ENCODE measurements around the gene KPRP.

Gene KPRP

DNA sequence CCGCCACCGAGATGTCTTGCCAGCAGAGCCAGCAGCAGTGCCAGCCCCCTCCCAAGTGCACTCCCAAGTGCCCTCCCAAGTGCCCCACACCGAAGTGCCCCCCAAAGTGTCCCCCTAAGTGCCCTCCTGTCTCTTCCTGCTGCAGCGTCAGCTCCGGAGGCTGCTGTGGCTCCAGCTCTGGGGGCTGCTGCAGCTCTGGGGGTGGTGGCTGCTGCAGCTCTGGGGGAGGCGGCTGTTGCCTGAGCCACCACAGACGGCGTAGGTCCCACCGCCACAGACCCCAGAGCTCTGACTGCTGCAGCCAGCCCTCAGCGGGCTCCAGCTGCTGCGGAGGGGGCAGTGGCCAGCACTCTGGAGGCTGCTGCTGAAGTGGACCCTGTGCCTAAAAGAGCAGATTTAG is 18.5 kb downstream of the KPRP start:
- DNase-seq: no peak

DNA sequence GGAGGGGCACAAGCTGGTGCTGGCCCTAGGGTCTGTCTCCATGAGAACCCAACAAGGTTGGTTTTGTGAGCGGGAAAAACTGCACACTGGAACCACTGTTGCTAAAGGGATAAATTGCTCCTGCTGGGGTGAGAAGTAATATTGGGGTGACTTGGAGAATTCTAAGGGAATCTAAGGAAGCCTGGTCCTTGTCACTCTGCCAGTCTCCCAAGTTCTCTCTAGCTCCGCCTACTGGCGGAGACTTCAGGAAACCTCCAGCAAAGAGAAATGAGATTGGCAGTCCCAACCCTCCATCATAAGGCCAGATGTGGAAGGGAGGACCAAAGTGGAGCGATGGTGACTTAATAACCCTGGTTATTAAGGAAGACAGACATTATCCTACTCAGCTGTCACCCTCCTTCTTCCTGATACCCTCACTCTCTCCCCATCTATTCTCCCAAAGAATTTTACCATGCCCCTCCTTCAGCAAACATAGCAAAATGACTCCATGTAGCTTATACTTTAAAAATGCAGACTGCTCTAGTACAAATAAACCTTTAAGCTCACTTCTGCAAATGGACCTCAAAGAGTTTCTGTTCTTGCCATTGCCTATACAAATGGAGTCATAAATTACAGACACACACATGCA is 19.8 kb downstream of the KPRP start:
- no peak for DNase-seq

DNA sequence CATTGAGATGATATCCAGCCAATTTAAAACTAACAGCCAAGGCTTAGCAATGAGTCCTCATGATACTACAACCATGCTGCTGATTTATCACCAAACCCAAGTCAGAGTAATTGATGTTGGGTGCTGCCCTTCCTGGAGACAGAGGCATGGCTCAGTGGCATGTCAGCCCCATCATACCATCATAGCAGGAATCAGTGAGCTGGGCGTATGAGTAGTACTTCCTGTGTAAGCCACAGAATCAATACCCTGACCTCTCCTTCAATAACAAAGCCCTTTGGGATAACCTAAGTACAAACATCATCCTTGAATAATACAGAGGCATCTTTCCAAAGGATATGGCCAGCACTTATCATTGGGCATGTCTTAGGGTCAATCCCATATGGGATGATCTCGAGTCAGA is 25.3 kb downstream of the KPRP start:
- DNase-seq: no peak

DNA sequence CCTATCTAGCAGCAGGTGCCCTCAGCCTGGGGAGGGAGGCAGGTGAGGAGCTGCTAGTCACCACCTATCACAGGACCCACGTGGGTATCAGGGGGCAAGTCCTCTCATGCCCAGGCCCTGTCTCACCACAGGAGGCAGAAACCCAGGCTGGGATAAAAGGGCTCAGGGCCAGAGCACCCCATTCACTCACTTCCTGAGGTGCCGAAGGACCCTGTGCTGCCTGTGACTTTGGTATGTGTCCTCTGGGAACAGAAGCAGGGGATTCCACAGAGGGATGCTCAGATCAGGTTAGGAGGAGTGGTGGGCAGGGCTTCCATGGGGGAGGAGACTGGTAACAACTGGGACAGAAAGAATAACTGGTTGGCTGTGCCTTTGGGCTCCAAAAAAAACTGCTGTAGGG is 28.3 kb downstream of the KPRP start, which contains the start of gene LCE1E:
Gene LCE1E, plus strand, starts transcription at position 181 of the 400 bp plus-strand sequence. CDS start 1,043 bp downstream, outside the sequence.
- no peak for DNase-seq

DNA sequence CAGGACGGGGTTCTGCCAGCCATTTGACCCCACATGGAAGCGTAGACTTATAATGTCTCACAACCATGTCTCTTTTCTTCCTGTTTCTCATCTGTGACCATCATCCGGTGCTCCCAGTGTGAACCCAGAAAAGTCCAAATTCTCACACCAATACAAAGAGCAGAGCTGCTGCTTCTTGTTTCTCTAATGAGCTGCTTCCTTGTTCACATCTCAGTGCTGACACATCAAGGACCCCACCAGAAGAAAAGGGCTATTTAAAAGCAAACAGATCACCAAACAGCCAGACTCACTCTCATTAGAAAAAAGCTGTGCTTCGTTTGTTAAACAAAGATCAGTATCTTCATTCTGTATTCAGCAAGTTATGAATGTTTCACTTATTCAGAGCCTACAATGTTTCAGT is 37.9 kb downstream of the KPRP start:
- DNase-seq: no peak

DNA sequence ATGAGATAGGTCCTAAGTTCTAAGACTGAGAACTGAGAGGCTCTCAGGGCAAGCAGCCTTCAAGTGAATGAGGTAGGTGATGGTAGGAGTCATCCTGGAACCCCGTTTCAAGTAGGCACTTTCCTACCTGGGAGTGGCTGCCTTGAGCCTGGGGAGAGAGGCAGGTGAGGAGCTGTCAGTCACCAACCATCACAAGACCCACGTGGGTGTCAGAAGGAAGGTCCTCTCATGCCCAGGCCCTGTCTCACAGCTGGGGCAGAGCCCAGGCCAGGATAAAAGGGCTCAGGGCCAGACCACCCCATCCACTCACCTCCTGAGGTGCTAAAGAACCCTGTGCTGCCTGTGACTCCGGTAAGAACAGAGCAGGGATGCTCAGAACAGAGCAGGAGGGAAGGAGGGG is 38.6 kb downstream of the KPRP start, which contains the start of gene LCE1D:
Gene LCE1D, plus strand, starts transcription at position 301 of the 400 bp plus-strand sequence. CDS start 1,074 bp downstream, outside the sequence.
- no peak for DNase-seq

DNA sequence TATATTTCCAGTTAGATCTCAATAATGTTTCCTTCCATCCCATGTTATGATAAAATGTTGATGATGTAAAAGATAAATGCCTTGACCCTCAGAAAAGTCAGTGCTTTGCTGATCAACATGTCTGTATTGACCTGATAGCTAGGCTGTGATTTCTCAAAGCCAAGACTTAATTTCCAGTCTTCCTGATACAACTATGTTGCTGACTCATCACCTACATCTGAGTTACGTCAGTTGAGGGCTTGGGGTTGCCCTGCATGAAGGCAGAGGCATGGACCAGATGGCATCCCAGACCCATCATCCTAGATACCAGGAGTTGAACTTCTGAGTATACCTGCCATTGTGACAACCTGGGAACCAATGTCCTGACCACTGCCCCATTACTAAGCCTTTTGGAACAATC is 43.5 kb downstream of the KPRP start:
- DNase-seq: no peak

DNA sequence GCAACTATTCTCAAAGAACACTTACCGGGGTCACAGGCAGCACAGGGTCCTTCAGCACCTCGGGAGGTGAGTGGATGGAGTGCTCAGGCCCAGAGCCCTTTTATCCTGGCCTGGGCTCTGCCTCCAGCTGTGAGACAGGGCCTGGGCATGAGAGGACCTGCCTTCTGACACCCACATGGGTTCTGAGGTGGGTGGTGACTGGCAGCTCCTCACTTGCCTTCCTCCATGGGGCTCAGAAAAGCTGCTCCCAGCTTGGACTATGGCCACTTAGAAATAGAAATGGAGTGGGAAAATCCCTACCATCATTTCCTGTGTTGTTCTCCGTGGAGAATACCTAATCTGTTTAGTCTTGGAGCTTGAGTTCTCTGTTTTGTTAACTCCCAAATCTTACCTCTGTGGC is 48.8 kb downstream of the KPRP start, which contains the start of gene LCE1C:
Gene LCE1C, minus strand, starts transcription at position 76 of the 400 bp plus-strand sequence. CDS start 1,173 bp downstream, outside the sequence.
- DNase-seq: no peak

DNA sequence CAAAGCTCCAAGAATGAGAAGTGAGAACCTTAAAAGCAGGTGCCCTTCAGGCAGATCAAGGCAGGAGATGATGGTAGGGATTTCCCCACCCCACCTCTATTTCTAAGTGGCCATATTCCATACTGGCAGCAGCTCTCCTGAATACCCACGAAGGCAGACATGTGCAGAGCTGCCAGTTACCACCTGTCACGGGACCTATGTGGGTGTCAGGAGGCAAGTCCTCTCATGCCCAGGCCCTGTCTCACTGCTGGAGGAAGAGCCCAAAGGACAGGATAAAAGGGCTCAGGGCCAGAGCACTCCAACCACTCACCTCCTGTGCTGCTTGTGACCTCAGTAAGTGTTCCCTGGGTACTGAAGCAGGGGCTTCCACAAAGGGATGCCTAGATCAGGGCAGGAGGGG is 53.2 kb downstream of the KPRP start:
- no peak for DNase-seq
